GM12865 (cell line): ENCODE results near the gene CCNL1.

ENCODE experiments used
- DNase-seq: peaks from one replicate; pipeline ENCODE4 v3.0.0; 2010; ENCODE audit warnings: low read depth
- H3K4me3 ChIP-seq: 2 replicates; pipeline ENCODE4 v1.5.1; 2011; ENCODE audit warnings: mild to moderate bottlenecking, low read depth, low read length, control low read depth
- CTCF ChIP-seq: IDR thresholded peaks from 2 replicates; pipeline ENCODE4 v1.5.1; 2011; ENCODE audit warnings: low read length, control low read depth, low read depth, inconsistent platforms; ENCODE audit not compliant: insufficient read depth; ENCODE audit errors: missing control alignments

CCNL1 gene

GRCh38 chr3:157109267-157110141, 50.4 kb downstream of the CCNL1 start:
- TF ChIP-seq CTCF: no peak
- H3K4me3 ChIP-seq: no peak overlapping the region
- DNase-seq: no peak

- H3K4me3 ChIP-seq: no peak overlapping the region
- no peak for TF ChIP-seq CTCF
- no peak for DNase-seq
Measured at GRCh38 chr3:157107644-157108133, 52.3 kb downstream of the CCNL1 start.

GRCh38 chr3:157107037-157107436, 52.9 kb downstream of the CCNL1 start:
- no peak for DNase-seq
- no peak for TF ChIP-seq CTCF
- H3K4me3 ChIP-seq: no peak overlapping the region

GRCh38 chr3:157104928-157105652, 54.9 kb downstream of the CCNL1 start:
- DNase-seq: peak; percentile 68

GRCh38 chr3:157104521-157104920, 55.4 kb downstream of the CCNL1 start:
- no peak for TF ChIP-seq CTCF
- no peak overlapping the region for H3K4me3 ChIP-seq
- DNase-seq: no peak

More at GRCh38 chr3:157104928-157105652, 54.9 kb downstream of the CCNL1 start:
- no peak for TF ChIP-seq CTCF
- no peak overlapping the region for H3K4me3 ChIP-seq

- no peak for DNase-seq
- no peak overlapping the region; the same call in 1 of the 2 replicates for H3K4me3 ChIP-seq
- TF ChIP-seq CTCF: no peak
Measured at GRCh38 chr3:157103860-157104259, 56.1 kb downstream of the CCNL1 start.
